Thyroid gland (tissue), 4 donors: Measurements from ENCODE around the gene MAPRE3.

Source experiments
- POLR2A ChIP-seq, 2 donors: fragments of 450-650 bp; IDR thresholded peaks; one replicate each; pipeline ENCODE4 v1.6.1; 2017; ENCODE audit warnings: antibody characterized with exemption in 2 of 2, mild to moderate bottlenecking in 2 of 2, moderate library complexity in 1 of 2
- TF ChIP-seq, protein P1 (sequence below), 6 experiments: fragments of 200-600 bp in 3 of 6; fragments of 450-650 bp in 3 of 6; sonication (generic) in 3 of 6; IDR thresholded peaks; one replicate each; pipeline ENCODE4 v1.5.1; 2016 to 2019; ENCODE audit warnings: antibody characterized with exemption in 6 of 6, mild to moderate bottlenecking in 2 of 6, inconsistent platforms in 1 of 6, moderate library complexity in 1 of 6

- TF ChIP-seq POLR2A (IDR thresholded peaks at IDR 0.05): no peak
- TF ChIP-seq, protein P1, sequence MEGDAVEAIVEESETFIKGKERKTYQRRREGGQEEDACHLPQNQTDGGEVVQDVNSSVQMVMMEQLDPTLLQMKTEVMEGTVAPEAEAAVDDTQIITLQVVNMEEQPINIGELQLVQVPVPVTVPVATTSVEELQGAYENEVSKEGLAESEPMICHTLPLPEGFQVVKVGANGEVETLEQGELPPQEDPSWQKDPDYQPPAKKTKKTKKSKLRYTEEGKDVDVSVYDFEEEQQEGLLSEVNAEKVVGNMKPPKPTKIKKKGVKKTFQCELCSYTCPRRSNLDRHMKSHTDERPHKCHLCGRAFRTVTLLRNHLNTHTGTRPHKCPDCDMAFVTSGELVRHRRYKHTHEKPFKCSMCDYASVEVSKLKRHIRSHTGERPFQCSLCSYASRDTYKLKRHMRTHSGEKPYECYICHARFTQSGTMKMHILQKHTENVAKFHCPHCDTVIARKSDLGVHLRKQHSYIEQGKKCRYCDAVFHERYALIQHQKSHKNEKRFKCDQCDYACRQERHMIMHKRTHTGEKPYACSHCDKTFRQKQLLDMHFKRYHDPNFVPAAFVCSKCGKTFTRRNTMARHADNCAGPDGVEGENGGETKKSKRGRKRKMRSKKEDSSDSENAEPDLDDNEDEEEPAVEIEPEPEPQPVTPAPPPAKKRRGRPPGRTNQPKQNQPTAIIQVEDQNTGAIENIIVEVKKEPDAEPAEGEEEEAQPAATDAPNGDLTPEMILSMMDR (IDR thresholded peaks at IDR 0.05): no peak
These were observed 79.2 kb downstream of the MAPRE3 start for GRCh38 chr2:27049422-27050280.
